HG03521 (cell line): ENCODE measurements around the gene CREB1.
"Not testable (repeated sequence)": the region's sequence is repeated elsewhere in the genome, so short reads cannot be mapped to it uniquely, and the experiment has no call there.

Experiments
- ATAC-seq: cut with Tn5 transposase; IDR thresholded peaks from one replicate; pipeline ENCODE4 v1.9.1; 2021; ENCODE audit warnings: mild to moderate bottlenecking, moderate library complexity; ENCODE audit not compliant: unreplicated experiment

The CREB1 gene

DNA sequence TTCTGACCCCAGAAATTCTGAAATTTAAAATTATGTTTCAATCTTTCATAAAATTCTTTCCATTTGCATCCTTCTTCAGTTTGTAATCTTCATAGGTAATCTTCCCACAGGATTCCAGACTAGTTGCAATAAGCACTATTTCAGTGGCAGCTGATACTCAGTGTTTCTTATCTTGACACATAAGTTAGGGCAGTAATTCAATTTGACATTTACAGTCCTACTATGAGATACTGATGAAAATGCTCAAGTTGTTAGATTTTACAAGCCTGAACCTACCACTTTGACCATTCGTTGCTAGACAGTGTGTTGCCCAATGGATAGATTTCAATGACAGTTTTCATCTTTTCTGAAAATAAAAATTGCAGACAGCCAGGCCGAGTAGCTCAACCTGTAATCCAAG is 85.1 kb downstream of the CREB1 start:
- ATAC-seq, result no peak

DNA sequence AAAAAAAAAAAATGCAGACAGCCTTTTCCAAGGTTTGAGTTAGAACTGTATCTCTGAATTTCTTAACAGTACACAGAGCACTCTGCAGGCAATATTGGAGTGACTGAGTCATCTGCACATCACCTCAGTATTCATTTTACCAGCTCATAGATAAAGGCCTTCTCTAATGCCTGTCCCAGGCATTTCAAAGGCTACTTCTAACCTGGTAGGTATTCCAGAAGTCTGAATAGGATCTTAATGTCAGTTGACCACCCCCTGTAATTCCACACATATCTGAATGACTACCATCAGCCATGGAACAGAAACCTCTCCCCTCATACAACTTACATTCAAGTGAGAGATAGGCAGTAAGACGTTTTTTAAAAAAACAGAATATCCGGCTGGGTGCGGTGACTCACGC is 86.4 kb downstream of the CREB1 start:
- no peak for ATAC-seq

DNA sequence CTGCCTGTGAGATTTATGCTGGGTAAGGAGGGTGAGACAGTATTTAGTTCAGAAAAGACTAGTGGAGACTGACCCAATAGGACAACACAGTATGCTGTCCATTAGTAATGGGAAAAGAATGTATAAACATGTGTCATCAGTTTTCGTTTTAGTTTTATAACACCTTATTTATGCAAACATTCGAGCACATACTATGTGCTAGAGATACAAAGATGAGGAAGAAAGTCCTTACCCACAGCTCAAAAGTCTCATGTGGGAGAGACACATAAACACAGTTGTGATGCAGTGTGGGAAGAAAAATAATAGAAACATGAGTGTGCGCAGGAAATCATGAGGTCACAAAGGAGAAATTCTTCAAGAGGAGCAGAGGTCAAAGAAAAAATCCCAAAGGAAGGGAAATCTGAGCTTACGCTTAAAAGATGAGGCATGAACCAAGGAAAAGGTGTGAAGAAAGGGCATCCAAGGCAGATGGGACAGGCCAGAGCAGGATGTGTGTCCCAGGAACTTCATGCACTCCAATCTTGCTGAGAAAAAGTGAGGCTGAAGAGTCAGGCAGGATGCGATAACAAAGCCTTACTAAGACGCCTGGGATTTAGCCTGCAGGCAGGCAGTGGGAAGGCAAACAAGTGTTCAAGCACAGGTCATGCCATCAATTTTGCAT is 87.4 kb downstream of the CREB1 start:
- no peak for ATAC-seq

DNA sequence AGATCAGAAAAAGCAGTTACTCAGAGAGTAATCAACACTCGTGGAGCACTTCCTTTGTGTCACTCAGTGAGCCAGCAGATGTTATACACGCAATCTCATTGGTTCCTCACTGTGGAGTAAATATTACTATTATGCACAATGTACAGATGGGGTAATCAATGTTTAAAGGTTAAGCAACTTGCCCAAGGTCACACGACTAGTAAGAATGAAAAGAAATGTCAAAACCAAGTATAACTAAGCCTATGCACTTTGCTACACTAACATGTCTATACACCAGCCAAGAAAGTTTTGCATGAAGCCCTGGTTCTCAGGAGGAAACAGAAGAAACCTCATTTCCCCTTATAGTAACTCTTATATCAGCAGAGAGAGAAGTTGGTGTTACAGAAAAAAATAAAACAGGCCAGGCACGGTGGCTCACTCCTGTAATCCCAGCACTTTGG is 90.0 kb downstream of the CREB1 start:
- peak; percentile 35 for ATAC-seq

DNA sequence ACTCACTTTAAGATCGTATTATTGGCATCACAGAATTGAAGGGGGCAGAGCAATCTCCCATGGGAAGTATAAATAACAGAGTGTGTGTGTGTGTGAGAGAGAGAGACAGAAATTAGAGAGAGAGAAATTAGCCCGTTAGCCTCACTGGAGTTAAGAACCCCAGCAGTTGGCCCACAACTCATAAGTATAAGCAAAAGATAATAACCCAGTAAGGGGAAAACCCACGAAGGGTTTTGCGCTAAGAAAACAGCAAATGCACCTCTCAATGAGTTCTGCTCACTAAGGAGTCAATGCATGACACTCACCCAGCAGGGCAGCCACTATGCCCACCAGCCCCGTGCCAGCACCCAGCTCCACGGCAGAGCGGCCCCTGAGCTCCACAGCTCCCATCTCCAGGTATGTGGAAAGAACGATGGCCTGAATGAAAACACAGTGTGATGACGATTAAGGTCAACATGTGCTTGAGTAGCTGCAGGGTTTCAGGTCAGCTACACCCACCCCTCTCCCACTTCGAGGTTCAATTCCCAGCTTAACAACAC is 91.8 kb downstream of the CREB1 start:
- no peak for ATAC-seq

DNA sequence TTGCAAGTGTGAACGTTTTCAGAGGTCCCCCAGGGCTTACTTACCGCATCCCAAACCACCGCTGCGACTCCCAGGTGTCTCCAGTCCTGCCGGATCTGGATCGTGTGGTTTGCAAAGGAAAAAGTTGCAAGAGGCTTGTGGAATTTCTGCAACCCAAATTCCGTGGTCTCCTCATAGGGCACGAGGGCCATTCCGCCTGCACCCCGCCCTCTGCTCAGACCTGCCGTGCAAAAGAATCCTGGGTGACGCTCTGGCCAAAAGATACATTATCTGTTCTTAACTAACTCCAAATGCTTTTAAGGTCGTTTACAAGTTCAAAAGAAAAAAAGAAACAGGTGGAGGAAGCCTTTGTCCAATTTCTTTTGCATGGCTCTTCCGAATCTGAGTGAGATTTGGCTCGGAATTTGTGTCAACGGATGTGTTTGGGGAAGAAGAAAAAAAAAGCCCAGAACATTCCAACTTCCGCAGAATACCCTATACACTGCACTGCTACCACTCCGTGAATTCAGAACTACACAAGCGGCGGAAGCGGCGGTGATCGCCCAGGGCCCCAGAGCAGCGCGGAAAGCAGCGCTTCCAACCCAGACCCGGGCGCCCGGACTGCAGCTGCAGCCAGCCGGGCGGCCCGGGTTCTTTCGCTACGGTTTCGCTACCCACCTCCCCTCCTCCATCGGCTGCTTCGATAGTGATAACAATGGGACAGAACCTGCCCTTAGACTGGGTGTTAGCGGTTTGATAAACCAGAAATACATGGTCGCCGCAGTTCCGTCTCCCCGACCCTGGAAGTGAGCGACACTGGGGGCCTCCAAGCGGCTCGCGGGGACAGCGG is 94.6 kb downstream of the CREB1 start:
- peak; percentile 33 for ATAC-seq

DNA sequence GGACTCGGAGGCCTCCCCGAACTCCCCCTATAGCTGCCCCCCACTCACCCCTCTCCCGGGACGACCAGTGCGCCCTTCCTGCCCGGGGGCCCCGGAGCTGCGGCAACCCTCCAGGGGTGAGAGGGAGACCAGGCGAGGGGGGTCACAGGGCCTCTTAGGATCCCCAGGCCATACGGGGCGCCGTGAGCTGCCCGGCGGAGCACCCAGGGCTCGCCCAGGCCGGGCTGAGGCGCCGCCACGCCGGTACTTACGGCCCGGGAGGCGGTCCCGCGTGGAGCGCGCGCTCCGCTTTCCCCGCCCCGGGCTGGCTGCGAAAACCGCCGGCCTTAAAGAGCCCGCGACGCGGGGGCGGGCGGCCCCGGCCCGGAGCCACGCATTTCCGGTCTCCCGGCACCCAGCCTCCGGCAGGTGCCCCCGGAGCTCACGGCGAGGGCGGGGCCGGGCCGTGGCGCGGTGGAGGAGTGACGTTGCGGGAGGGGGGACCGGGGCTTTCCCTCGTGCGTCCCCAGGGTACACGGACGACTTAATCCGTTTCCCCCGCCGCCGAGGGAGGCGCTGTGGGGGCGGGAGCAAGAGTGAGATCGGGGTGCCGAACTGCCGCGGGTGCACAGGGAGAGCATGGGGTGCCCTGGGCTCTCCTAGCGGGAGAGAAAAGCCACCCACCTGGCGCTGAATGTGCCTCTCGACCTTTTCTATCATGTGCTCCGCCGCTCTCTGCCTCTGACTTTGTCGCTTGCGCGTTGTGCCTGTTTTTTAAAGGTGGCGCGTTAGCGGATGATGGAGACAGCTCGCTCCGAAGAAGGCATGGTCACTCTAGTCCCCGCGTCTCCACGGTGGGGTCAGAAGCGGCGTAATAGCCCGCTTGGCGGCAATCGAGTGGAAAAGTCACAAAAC is 95.5 kb downstream of the CREB1 start, which contains the start of gene METTL21A:
METTL21A (minus strand) TSS at position 381 of the 894 bp plus-strand sequence. CDS start 1,019 bp downstream, outside the sequence.
- ATAC-seq, result peak; percentile 59

DNA sequence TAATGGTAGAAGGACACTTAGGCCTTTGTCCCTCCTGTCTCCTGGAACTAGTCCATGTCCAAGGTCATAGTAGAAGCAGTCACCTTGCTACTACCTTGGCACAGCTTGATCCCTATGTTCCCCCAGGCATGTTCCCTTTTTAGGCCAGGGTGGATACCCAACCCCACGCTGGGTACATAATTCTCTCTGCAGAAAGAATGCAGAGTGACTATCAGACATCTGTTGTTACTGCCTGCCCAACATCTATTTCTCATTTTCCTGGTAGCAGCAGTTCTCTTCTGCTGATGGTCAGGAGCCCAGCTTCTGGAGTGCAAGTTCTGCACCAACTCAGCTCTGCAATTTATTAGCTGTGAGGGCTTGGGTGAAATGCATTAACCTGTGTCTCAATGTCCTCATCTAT is 99.8 kb downstream of the CREB1 start:
- no peak for ATAC-seq

DNA sequence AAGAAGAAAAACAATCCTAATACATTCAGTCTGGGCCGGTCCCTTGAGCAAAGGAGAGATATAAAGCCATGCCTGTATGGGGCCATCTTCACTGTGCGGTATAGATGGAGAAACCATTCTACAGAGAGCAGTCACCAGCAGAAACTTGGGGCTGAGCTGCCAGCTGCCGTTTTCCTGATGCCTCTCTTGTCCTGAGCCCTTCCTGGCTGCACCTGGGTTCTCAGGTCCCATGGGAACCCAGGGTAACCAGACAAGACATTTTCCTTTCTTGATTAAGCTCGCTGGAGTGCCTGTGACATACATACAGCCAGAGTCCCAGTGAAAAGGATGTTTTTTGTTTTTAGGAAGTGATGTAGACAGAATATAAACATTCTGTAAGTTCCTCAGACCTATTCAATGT is 100.7 kb downstream of the CREB1 start:
- ATAC-seq, result no peak

DNA sequence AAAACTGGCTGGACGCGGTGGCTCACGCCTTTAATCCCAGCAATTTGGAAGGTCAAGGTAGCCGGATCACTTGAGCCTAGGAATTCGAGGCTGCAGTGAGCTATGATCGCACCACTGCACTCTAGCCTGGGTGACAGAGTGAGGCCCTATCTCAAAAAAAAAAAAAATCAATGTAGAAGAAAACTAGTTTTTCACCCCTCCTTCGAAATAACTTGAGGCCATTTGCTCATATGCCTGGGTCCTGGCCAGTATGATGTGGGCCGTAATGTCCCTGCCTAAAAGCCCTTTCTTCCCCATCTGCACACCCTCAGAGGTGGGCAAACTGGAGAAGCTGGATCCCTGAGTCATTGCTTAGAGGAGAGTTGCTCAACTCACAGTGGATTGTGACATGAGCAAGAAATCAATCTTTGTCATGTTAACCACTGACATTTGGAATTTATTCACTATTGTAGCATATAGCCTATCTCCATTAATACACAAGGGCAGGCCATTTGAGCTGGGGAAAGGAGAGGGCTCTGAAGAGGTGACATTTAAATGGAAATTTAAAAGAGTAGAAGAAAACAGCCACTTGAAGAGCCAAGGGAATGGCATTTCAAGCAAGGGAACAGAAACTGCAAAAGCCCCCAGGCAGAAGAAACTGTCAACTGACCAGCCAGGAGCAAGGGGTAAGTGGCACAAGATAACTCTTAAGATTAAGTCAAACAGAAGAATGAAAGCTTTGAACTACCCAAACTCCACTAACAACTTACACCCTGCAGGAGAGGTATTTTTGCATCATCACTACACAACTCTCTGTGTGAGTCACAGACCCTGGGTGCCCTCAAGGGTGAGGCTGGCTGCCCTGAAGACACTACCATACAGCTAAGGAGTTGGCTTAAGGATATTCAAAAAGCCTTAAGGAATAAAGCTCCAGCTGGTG is 103.1 kb downstream of the CREB1 start:
- ATAC-seq, result no peak

DNA sequence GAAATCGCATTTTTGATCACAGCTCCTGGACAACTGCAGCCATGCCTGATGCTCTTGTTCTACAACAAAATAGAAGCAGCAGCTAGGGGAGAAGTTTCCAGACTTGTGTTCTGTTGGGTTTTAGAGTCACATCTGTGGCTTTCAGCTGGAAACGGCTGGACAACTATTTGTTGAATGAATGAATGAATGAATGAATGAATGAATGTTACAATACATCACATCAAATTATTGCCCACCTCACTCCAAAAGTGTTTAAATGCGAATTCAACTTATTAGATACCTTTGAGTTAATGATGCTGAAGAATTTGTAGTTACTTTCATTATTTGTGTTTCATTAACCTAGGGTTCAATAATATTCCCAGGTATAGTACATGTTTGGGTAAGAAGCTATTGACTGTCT is 103.9 kb downstream of the CREB1 start:
- no peak for ATAC-seq

DNA sequence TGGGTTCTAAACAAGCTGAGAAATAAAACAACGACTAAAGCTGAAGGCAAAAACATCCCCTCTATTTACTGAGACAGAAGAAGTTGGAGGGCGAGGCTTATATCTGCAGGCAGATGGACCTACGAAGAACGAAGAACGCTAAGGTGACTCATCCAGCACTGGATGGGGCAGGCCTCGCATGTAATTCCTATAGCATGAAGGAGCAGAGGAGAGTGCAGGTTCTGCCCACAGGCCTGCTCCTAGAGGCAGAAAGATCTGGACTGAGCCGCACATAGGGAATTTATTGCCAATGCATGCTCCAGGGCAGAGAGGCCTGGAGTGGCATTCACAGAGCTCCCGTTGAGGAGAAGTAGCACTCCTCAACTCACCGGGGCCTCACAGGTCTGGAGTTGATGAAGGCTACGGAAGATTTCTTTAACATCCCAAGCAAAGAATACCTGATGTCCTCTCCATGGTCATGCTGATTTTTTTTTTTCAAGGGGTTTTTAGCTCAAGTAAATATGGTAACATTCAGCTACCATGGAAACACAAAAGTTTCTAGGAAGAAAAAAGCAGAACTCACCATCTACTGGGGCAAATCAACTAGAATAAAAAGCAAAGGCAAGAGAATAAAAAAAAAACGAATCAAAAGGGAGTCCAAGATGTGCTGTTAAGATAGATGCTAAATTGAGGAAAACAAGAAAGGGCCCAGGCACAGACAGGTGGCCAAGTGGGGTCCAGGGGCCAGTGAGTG is 105.9 kb downstream of the CREB1 start:
- no peak for ATAC-seq

DNA sequence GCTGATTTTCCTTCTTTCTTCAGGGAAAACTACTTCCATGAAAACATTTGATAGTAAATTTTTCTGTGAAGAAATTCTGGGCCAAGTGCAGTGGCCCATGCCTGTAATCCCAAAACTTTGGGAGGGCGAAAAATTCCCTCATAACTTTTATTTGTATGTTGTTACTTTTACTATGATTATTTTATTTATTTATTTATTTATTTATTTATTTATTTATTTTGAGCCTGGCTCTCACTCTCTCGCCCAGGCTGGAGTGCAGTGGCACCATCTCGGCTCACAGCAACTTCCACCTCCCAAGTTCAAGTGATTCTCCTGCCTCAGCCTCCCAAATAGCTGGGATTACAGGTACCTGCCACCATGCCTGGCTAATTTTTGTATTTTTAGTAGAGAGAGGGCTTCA is 109.5 kb downstream of the CREB1 start:
- ATAC-seq, result not testable (repeated sequence)

DNA sequence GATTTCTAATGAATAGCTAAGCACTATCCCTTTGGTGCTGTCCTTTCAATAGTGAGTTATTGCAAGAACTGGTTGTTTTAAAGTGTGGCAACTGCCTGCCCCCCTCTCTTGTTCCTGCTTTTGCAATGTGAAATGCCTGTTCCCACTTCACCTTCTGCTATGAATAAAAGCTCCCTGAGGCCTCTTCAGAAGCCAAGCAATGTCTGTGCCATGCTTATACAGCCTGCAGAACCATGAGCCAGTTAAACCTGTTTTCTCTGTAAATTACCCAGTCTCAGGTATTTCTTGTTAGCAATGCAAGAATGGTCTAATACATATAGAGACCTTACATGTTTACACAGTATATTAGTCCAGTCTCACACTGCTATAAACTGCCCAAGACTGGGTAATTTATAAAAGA is 110.4 kb downstream of the CREB1 start:
- no peak for ATAC-seq

DNA sequence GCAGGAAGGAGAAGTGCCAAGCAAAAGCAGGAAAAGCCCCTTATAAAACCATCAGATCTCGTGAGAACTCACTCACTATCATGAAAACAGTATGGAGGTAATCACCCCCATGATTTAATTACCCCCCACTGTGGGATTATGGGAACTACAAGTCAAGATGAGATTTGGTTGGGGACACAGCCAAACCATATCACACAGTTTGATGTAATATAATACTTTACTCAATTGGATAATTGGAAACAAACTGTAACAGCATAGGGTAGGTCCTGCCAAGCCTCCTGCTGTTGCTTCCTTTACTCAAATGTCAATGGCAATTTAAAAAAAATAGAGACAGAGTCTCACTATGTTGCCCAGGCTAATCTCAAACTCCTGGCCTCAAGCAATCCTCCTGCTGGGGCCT is 110.9 kb downstream of the CREB1 start:
- no peak for ATAC-seq

DNA sequence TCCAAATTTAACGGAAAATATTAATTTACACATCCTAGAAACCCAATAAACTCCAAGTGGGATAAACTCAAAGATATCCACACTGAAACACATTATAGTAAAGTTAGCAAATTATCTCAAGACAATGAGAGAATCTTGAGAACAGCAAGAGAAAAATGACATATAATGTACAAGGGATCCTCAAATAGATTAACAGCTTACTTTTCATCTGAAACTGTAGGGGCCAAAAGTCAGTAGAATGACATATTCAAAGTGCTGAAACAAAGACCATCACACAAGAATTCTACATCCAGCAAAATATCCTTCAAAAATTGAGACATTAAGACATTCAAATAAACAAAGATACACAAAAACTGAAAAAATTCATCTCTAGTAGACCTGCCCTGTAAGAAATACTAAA is 114.1 kb downstream of the CREB1 start:
- no peak for ATAC-seq

DNA sequence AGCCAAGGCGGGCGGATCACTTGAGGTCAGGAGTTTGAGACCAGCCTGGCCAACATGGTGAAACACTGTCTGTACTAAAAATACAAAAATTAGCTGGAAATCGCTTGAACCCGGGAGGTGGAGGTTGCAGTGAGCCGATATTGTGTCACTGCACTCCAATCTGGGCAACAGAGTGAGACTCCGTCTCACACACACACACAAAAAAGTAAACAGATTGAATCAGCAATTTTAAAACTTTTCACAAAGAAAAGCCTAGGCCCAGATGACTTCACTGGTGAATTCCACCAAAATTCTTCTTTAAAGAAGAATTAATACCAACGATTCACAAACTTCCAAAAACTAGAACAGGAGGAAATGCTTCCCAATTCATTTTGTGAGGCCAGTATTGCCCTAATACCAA is 116.8 kb downstream of the CREB1 start:
- not testable (repeated sequence) for ATAC-seq
